DND-41 (cell line): ENCODE data around the gene IL12B.

Experiments
- CTCF ChIP-seq: IDR thresholded peaks from 2 replicates; pipeline ENCODE4 v1.5.1; 2012; ENCODE audit warnings: borderline replicate concordance, low read length, moderate library complexity, mild to moderate bottlenecking; ENCODE audit not compliant: poor library complexity, severe bottlenecking; ENCODE audit errors: extremely low read depth
- EZH2 ChIP-seq: IDR thresholded peaks from 3 replicates; pipeline ENCODE4 v1.6.1; 2012; ENCODE audit warnings: borderline replicate concordance, low read depth, mild to moderate bottlenecking, moderate library complexity, low read length, inconsistent platforms; ENCODE audit not compliant: severe bottlenecking

GRCh38 chr5:159286420-159287035 is 43.8 kb downstream of the IL12B start:
- peak; percentile 52 for TF ChIP-seq CTCF
- no peak for TF ChIP-seq EZH2
